GM18867 (cell line): Measurements from ENCODE around the gene TMEM209.
"Not testable (repeated sequence)": the region's sequence is repeated elsewhere in the genome, so short reads cannot be mapped to it uniquely, and the experiment has no call there.

Experiments used
- ATAC-seq: cut with Tn5 transposase; IDR thresholded peaks from one replicate; pipeline ENCODE4 v1.9.1; 2021; ENCODE audit warnings: mild to moderate bottlenecking, moderate library complexity; ENCODE audit not compliant: unreplicated experiment

The TMEM209 gene

GRCh38 chr7:130129011-130129411 lies 76.2 kb downstream of the TMEM209 start:
- ATAC-seq, result no peak

DNA sequence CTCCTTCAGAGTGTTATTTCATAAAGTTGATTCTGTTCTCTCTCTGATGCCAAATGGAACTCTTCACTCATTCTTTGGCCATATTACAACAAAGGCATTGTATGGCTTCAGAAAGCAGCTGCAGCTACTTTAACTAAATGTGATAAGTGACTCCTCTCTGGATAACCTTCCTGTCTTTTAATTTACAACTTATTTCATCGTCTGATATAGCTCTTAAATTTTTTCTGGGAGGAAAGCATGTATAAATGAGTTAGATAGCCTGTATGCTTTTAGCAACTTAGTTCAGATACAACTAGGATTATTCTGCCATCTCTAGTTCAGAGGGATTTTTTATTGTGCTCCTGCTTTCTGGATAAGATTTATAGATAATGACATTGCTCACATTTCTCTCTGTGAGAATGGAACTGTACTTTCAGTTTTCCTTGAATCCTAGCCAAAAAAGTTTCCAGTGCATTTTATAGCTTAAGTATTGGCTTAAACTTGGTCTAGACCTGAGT lies 77.3 kb downstream of the TMEM209 start:
- no peak for ATAC-seq

- ATAC-seq, result no peak
Observed at GRCh38 chr7:130127404-130127803, 77.8 kb downstream of the TMEM209 start.

- ATAC-seq, result not testable (repeated sequence)
Observed at GRCh38 chr7:130126840-130127239, 78.4 kb downstream of the TMEM209 start.

GRCh38 chr7:130124711-130125110 lies 80.5 kb downstream of the TMEM209 start:
- ATAC-seq, result no peak

GRCh38 chr7:130123501-130123900 lies 81.7 kb downstream of the TMEM209 start:
- ATAC-seq, result no peak

- ATAC-seq, result no peak
Observed at GRCh38 chr7:130118801-130119200, 86.4 kb downstream of the TMEM209 start.

DNA sequence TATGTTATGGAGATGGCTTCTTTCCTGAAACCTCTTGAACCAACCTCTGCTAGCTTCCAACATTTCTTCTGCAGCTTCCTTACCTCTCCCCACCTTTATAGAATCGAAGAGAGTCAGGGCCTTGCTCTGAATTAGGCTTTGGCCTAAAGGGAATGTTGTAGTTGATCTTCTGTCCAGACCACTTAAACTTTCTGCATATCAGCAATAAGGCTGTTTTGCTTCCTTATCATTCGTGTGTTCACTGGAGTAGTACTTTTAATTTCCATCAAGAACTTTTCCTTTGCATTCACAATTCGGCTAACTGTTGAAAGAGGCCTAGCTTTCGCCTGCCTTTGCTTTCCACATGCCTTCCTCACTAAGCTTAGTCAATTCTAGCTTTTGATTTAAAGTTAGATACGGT lies 86.9 kb downstream of the TMEM209 start:
- no peak for ATAC-seq

- ATAC-seq, result no peak
Observed at GRCh38 chr7:130114776-130115175, 90.4 kb downstream of the TMEM209 start.
